Measurements from ENCODE around the gene CPED1.
"Not testable (repeated sequence)": the region's sequence is repeated elsewhere in the genome, so short reads cannot be mapped to it uniquely, and the experiment has no call there.

CPED1 gene

GRCh38 chr7:121061677-121062582, 73.4 kb downstream of the CPED1 start:
- ATAC-seq (ENCODE audit: low read depth) (no peak), DNase-seq (ENCODE audit: low spot score) (no peak)
- Histone ChIP-seq H3K36me3 (ENCODE audit: low read depth) (no peaks in the 10 kb centered on the region), H3K27ac (ENCODE audit: poor library complexity, severe bottlenecking) (no peak overlapping the region), H3K4me1 (ENCODE audit: insufficient read depth, poor library complexity, severe bottlenecking) (no peaks in the 10 kb centered on the region), H3K4me3 (ENCODE audit: severe bottlenecking) (no peak overlapping the region), H3K9me3 (ENCODE audit: severe bottlenecking) (no peaks in the 10 kb centered on the region), H3K27me3 (ENCODE audit: insufficient read depth, poor library complexity, severe bottlenecking) (no peaks in the 10 kb centered on the region)
- TF ChIP-seq, protein P1, sequence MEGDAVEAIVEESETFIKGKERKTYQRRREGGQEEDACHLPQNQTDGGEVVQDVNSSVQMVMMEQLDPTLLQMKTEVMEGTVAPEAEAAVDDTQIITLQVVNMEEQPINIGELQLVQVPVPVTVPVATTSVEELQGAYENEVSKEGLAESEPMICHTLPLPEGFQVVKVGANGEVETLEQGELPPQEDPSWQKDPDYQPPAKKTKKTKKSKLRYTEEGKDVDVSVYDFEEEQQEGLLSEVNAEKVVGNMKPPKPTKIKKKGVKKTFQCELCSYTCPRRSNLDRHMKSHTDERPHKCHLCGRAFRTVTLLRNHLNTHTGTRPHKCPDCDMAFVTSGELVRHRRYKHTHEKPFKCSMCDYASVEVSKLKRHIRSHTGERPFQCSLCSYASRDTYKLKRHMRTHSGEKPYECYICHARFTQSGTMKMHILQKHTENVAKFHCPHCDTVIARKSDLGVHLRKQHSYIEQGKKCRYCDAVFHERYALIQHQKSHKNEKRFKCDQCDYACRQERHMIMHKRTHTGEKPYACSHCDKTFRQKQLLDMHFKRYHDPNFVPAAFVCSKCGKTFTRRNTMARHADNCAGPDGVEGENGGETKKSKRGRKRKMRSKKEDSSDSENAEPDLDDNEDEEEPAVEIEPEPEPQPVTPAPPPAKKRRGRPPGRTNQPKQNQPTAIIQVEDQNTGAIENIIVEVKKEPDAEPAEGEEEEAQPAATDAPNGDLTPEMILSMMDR (IDR thresholded peaks at IDR 0.05; ENCODE audit: poor library complexity, severe bottlenecking), result no peak

DNA sequence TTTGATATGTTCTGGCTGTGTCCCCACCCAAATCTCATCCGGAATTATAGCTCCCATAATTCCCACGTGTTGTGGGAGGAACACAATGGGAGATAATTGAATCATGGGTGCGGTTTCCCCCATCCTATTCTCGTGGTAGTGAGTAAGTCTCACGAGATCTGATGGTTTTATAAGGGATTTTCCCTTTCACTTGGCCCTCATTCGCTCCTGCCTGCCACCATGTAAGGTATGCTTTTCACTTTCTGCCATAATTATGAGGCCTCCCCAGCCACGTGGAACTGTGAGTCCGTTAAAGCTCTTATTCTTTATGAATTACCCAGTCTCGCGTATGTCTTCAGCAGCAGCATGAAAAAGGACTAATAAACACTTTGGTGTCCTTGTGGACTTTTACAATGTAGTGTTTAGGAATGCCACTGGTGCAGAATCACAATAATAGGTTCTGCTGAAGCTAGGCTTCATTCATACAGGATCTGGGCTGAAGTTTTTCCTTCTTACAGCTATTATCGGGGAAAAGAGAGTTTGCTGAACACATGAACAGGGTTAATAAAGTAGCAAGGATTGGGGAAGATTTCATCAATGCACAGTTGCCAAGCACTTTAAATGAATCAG, 74.3 kb downstream of the CPED1 start:
- TF ChIP-seq, protein P1 (IDR thresholded peaks at IDR 0.05; ENCODE audit: poor library complexity, severe bottlenecking), result no peak
- Histone ChIP-seq H3K27ac (ENCODE audit: poor library complexity, severe bottlenecking) (no peak overlapping the region), H3K4me1 (ENCODE audit: insufficient read depth, poor library complexity, severe bottlenecking) (no peaks in the 10 kb centered on the region), H3K9me3 (ENCODE audit: severe bottlenecking) (no peaks in the 10 kb centered on the region), H3K4me3 (ENCODE audit: severe bottlenecking) (no peak overlapping the region), H3K27me3 (ENCODE audit: insufficient read depth, poor library complexity, severe bottlenecking) (no peaks in the 10 kb centered on the region), H3K36me3 (ENCODE audit: low read depth) (no peaks in the 10 kb centered on the region)
- ATAC-seq (ENCODE audit: low read depth), result no peak
- no peak for DNase-seq (ENCODE audit: low spot score)

GRCh38 chr7:121067717-121068116, 79.2 kb downstream of the CPED1 start:
- not testable (repeated sequence) for H3K4me3 ChIP-seq (ENCODE audit: severe bottlenecking); H3K27ac ChIP-seq (ENCODE audit: poor library complexity, severe bottlenecking); H3K9me3 ChIP-seq (ENCODE audit: severe bottlenecking); ATAC-seq (ENCODE audit: low read depth); H3K4me1 ChIP-seq (ENCODE audit: insufficient read depth, poor library complexity, severe bottlenecking); DNase-seq (ENCODE audit: low spot score); H3K27me3 ChIP-seq (ENCODE audit: insufficient read depth, poor library complexity, severe bottlenecking); H3K36me3 ChIP-seq (ENCODE audit: low read depth)

GRCh38 chr7:121069346-121070100, 81.0 kb downstream of the CPED1 start:
- no peak for DNase-seq (ENCODE audit: low spot score)
- Histone ChIP-seq H3K4me3 (ENCODE audit: severe bottlenecking) (no peak overlapping the region), H3K27ac (ENCODE audit: poor library complexity, severe bottlenecking) (no peak overlapping the region), H3K27me3 (ENCODE audit: insufficient read depth, poor library complexity, severe bottlenecking) (no peaks in the 10 kb centered on the region), H3K36me3 (ENCODE audit: low read depth) (no peaks in the 10 kb centered on the region), H3K4me1 (ENCODE audit: insufficient read depth, poor library complexity, severe bottlenecking) (no peaks in the 10 kb centered on the region), H3K9me3 (ENCODE audit: severe bottlenecking) (no peaks in the 10 kb centered on the region)
- ATAC-seq (ENCODE audit: low read depth), result no peak
- TF ChIP-seq, protein P1 (IDR thresholded peaks at IDR 0.05; ENCODE audit: poor library complexity, severe bottlenecking), result no peak

- ATAC-seq (ENCODE audit: low read depth), result no peak
These were observed 82.6 kb downstream of the CPED1 start for GRCh38 chr7:121071132-121071531.

More at GRCh38 chr7:121071132-121071531, 82.6 kb downstream of the CPED1 start:
- no peak for DNase-seq (ENCODE audit: low spot score)
- no peak overlapping the region for H3K4me3 ChIP-seq (ENCODE audit: severe bottlenecking)
- H3K27me3 ChIP-seq (ENCODE audit: insufficient read depth, poor library complexity, severe bottlenecking), result no peaks in the 10 kb centered on the region
- H3K4me1 ChIP-seq (ENCODE audit: insufficient read depth, poor library complexity, severe bottlenecking), result peaks cover 2% of the 10 kb centered on the region
- no peaks in the 10 kb centered on the region for H3K36me3 ChIP-seq (ENCODE audit: low read depth)
- H3K27ac ChIP-seq (ENCODE audit: poor library complexity, severe bottlenecking), result no peak overlapping the region
- TF ChIP-seq, protein P1 (IDR thresholded peaks at IDR 0.05; ENCODE audit: poor library complexity, severe bottlenecking), result no peak
- peaks cover 2% of the 10 kb centered on the region for H3K9me3 ChIP-seq (ENCODE audit: severe bottlenecking)

Measured in RWPE2 (cell line).